Endometrial microvascular endothelial cells (primary cell): Measurements from ENCODE around the gene FYCO1. TPM values are rescaled to one million over a fixed set of nuclear protein-coding genes. Genes with fewer than 3 reads are reported as not detected.

Experiments
- in situ Hi-C: cut with HindIII; loops from 2 replicates; pipeline ENCODE4 v1.10.0; 2017; ENCODE audit warnings: low sequenced_read_pairs, low pct_unique_long_range_greater_than_20kb; ENCODE audit errors: inconsistent ontology term
- total RNA-seq: library from RNA; depleted of rRNA; stranded (reverse); fragments of >200 nt; gene quantifications from one replicate; pipeline ENCODE4 v1.2.3, GENCODE V29; 2015; ENCODE audit errors: inconsistent ontology term

The FYCO1 gene
- total RNA-seq, 1 donor from 2014 or later, result 13.4 TPM

DNA sequence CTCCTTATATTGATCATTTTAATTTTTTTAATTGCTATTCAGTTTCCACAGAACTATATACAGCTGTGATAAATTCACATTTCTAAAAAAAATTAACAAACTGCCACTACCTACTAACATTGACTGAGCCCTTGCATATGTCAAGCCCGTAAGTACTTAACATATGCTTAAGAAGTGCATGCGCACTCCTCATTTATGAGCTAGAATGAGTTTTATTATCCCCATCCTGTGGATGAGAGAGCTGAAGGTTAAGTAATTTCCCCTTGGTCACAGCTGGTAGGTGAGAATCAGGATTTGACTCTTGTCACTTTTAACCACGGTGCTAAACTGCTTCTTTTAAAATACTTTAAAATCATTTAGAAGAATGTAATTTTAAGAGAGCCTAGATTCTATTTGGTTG, 26.5 kb downstream of the FYCO1 start:
- in situ Hi-C loops, result no loop called here

DNA sequence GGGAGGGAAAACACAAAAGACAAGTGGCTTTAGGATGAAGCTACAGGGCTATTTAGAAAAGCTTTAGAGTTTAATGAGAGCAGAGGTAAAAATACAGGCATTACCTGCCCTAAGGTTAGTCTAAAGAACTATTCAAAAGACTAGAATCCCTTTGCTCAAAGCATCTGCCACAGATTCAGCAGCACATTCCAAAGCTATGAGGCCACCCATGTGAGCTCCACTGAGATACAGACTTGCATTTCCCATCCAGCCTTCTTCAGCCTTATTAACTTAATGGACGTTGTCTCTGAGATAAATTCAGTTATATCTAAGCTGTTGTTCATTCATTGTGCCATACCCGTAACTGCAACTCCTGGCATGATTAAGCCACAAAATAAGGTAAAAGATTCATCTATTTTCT, 26.9 kb downstream of the FYCO1 start:
- in situ Hi-C loops, result no loop called here

DNA sequence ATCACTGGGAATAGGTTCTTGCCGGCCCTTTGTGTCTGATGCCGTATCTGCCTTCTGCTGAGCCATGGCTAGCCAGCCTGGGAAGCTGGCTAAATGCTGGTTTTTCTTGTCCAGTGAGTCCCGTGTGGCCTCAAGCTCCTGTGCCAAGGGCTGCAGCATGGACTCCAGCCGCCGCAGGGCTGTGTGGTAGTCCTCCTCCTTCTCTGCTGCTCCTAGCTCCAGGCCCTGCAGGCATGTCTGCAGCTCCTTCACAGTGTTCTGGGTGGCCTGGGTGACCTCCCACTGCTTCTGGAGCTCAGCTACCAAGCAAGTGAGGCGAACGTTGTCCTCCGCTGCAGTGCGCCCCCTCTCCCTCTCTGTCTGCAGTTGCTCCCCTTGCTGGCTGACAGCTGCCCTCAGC, 27.5 kb downstream of the FYCO1 start:
- in situ Hi-C loops, result no loop called here

DNA sequence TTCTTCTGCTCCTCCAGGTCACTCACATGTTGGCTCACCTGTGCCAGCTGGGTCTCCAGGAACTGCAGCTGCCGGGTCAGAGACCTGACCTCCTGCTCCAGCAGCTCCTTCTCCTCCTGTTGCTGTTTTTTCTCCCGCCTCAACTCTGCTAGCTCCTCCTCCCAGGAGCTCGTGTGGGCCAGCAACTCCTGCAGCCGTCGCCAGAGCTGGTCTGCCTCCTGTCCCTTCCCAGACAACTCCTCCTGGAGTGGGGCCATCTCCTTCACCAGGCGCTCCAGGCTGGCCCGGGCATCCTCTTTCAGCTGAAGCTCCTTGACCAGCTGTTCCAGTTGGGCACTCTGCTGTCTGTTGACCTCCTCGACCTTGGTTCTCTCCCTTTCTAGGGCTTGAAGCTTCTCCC, 27.9 kb downstream of the FYCO1 start:
- in situ Hi-C loops, result no loop called here

DNA sequence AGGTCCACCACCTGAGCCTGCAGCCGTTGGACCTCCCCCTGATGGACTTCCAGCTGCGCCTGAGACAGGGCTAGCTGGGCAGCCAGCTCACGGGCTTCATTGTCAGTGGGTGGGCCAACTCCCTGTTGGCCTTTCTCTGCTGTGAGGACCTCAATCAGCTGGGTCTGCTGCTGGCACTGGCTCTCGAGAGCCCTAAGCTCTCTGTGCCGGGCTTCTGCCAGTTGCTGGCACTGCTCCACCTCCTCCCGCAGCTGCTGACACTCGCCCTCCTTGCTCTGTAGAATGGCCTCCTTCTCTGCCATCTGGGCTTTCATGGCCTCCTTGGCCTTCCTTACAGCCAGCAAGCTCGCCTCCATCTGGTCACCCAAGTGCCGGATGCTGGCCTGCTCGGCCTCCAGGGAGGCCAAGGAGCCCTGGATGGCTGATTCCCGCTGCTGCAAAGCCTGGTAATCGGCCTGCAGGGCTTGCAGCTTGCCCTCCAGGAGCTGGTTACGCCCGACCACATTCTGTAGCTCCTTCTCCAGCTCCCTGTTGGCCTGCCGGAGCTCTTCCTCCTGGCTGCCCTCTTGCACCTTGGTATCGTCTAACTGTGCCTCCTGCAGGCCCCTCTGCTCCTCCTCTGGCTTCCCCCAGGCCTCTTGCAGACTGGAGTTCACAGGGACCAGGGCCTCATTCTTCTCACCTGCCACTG, 28.5 kb downstream of the FYCO1 start:
- in situ Hi-C loops, result no loop called here

DNA sequence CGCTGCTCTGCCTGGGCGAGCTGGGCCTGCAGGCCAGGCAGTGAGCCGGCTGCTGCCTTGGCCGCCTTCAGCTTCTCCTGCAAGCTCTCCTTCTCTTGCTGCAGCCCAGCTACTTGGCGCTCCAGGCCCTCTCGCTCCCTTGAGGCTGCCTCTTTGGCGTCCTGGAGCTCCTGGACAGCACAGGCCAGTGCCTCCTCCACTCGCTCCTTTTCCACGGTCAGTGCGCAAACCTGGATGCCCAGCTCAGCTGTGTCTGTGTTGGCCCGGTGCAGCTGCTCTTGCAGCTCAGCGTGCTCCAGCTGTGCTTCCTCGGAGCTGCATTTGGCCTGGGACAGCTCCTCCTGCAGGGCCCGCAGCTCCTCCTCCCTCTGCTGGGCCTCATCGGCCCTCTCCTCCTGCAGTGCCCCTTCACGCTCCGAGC, 29.2 kb downstream of the FYCO1 start:
- in situ Hi-C loops, result no loop called here

DNA sequence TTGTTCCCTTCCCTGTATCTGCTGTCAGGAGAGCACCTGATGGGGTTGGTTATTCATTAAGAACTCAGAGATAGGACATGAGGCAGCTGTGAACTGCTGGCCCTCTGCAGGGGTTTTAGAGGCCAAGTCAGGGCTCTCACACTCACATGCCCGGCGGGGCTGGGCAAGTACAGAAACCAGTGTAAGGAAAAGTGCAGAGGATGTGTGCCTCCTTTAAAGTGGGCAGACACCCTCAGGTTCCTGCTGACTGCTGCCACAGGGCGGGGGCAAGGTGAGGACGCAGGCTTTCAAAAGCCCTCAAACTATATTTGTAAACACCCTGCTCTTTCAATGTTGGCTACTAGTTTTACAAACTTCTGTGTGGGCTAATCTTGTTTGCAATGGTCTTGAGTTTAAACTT, 30.0 kb downstream of the FYCO1 start:
- in situ Hi-C loops, result no loop called here

DNA sequence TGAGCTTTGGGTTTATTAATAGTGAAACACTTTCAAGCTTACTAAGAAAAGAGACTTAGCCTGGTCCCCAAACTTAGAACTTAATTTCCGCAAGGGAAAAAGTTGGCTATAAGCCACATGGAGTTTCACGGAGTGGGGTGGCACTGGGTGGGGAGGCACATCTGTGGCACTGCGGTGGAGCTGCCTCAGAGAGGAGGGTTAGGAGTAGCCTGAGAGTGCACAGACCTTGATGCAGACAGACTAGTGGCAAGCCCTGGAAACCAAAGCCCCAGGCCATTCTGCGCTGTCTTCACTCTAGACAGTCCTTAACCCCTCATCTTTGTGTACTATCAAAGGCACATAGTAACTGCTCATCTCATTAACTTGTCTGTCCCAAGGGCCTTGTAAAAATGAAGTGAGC, 30.4 kb downstream of the FYCO1 start:
- in situ Hi-C loops, result no loop called here

DNA sequence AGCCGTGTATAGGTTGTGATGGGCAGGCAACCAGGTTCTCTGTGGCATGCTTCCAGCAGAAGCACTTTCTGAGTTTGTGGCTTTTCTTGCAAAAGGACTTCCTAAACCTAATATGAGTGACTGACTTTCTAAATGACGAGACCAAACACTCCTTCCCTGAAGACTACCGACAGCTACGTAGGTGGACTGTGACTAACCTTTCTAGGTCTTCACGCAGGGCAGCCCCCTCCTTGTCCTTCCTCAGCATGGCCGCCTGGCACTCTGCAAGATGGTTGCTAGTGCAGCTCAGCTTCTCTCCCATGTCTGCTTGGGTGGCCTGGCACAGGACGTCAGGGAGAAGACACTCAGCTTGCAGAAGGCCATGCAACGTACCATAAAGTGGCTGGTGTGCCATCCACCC, 31.5 kb downstream of the FYCO1 start:
- in situ Hi-C loops, result no loop called here

DNA sequence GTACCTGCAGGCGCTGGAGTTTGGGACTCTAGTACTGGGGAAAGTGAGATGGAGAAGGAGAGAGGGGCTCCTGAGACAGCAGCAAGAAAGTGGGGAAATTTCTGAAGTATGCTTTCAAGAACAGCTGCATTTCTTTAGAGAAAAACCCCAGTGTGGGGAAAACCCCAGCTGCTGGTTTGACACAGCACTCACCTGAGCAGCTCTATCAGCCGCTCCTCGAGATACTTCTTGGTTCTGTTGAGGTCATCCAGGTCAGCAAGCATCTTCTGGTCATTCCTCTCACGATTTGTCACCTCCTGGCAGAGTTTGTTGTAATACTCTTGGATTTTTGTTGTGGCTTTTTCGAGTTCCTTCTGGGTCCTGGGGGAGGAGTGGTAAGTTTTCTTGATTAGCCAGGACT, 33.6 kb downstream of the FYCO1 start:
- in situ Hi-C loops, result no loop called here

DNA sequence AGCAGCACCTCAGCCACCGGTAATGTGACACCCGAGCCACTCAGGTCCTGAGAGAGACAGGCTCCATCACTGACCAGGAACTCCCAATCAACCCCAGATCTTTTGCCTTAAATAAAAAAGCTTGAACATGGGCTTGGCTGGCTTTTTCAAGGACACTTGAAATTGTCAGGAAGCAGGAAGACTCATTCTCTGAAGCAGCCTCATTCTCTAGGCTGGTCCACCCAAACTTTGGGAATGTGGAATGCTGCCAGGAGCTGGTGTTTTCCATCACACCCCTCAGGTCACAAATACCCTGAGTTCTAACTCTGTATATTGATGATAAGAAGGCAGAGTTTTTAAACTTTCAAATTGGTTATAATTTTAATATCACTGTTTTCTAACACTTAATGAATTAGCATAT, 35.3 kb downstream of the FYCO1 start:
- in situ Hi-C loops, result no loop called here

DNA sequence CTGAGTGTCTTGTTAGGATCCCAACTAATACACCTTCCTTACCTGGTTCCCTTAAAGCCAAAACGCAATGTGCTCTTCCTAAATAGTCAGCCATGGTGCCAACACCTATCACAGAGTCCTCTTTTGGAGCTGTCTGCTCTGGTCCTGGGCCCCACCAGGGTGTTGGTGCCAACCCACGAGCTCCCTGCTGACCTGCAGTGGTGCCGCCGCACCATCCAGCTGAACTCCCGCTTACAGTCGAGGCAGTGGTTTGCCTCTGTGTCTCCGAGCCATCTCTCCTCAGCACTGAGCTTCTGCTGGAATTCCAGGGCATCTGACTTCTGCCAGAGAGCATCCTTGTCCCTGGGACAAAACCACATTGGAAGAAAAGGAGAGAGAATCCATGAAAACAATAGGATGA, 36.4 kb downstream of the FYCO1 start:
- in situ Hi-C loops, result no loop called here

DNA sequence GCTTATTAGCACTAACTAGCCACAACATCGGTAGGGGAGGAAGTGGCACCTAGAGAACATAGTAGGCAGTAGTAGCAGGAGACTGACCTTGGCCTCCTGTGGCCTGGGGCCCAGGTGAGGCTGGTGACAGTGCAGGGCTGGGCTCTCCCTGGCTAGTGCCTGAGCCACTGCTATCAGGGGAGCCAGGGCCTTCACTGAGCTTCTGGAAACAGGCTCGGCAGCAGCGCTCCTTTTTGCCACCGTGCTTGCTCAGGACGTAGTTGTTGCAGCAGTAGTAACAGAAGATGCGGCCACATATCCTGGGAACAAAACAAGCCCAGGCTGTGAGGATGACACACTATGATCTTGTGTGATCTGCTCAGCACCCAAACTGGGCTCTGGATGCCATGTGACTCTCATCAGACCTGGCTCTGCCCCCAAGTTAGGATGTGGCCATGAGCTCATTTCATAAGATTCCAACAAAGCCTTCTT, 37.3 kb downstream of the FYCO1 start:
- in situ Hi-C loops, result no loop called here

DNA sequence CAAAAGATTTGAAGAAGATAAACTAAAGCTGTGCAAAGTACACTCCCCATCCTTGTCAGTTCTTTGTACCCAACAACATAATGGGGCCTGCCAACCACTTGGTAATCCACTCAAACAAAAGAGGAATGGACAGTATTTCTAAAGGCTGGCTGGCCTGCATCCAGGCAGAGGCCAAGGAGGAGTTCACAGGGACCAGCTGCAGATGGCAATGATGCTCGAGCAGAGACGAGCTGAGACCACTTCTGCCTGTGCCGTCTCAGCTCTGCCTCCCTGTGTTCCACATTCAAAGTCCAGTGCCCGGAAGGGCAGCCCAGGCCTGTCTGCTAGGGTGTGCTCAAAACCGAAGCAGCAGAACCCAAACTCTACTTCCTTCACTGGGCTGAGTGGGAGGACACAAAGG, 38.0 kb downstream of the FYCO1 start:
- in situ Hi-C loops, result no loop called here

DNA sequence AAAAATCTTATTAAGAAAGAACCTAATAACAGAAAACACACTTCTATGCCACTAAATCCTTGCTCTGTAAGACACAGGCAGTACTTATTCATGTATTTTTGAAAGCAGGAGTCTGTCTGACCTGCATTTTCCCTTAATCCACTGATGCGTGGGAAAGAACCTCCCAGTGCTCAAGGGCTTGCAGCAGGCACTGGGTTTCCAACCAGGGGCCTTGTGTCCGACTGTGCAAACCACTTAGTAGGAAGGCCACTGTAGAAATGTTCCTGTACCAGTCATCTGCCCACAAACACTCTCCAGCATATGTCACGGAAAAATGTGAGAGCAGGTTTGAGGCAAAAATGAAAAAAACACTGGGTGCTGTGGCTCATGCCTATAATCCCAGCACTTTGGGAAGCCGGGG, 39.9 kb downstream of the FYCO1 start:
- in situ Hi-C loops, result no loop called here

DNA sequence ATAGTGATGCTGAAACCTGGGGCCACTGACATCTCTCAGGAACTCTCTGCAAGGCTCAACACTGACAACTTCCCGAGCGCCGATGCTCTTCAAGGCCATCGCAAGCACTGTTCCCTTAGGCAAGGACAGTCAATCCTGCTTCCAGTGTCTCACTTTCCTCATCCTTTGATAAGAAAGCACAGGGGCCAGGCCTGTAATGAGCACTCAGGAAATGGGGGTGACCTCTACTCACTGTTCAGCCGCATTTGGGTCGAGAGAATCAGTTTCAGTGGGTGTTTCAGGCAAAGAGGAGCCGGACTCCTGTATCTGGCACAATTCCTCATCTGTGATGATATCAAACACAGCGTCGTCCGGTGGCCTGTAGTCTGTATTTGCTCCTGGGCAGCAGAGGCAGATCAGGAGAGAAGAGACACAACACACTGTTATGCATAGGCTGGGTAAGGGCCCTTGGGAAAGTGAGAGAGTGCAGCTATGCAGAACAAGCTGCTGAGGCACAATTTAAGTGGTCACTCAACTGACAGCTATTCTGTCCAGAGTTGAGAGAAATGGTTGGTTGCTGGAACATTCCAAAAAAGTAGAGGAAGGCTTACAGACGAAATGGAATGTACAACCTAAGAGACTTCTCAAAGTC, 40.5 kb downstream of the FYCO1 start:
- in situ Hi-C loops, result no loop called here

DNA sequence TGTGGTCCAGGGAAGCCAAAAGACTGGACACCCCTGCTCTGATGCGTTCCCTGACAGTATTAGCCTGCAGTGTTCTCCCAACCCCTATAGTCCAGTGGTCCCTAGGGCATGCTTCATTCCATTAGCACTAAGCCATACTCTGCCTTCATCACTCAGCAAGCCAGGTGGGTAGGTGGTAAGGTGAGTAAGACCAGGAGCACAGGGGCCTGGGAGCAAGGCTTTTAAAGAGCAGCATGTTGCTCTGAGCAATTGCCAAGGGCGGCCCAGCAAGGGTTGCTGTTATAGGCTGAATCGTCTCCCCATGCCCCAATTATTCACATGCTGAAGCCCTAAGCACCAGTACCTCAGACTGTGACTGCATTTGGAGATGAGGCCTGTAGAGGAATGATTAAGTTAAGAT, 41.3 kb downstream of the FYCO1 start:
- in situ Hi-C loops, result no loop called here

DNA sequence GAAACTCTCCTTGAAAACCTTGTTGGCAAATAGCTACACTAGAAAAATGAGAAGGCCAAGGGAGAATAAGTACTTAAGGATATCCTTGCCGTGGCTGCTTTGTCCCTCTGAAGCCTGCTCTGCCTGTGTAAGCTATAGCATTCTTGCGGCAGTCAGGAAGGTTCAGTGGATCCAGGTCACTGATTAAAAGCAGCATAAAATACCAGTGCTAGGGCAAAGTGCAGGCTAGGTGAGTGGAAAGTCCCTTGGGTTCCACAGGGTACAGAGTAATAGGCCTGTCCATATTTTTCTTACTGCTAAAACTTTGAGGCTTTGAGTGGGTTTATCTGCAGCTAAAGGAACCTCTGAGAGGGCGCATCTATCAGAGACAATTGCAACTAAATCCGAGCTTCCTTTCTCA, 42.1 kb downstream of the FYCO1 start:
- in situ Hi-C loops, result no loop called here

DNA sequence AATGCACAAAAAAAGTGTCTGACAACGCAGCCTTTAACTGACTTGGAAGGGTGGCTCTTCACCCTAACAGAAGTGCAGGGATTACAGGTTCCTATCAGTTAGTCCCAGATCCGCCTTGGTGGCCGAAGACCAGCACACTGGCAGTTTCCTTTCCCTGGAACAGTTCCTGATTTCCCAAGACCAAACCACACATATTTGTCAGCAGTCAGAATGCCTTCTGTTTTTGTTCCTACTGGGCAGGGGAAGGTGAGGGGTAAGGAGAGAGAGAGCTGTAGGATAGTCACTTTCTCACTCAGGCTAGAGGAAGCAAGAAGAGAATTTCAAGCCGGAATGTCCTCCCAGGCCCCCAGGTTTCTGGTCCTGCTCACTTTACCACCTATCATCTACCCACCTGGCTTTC, 43.2 kb downstream of the FYCO1 start:
- in situ Hi-C loops, result no loop called here

DNA sequence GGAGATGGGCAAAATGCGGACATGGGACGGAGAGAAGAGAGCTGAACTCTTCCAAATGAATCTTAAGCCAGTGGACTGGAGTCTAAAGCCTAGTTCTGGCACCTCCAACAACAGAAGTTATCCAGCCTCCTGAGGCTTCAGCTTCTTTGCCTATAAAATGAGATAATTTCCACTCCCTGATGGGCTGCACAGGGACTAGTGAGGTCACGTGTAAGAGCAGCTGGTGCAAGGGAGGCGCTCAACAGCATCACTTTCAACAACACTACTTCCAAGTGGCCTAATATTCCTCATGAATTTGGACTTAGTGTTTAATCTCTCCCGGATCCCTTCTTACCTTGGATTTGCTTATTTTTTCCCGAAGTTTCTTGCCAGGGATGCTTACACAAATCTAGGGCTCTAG, 43.7 kb downstream of the FYCO1 start:
- in situ Hi-C loops, result no loop called here
